K562 (cell line): ENCODE measurements around the gene TMEM255A. TPM values are rescaled to one million over a fixed set of nuclear protein-coding genes. Genes with fewer than 3 reads are reported as not detected.

Experiments
- ATF6 ChIP-seq: sonication (generic); formaldehyde crosslinking; IDR thresholded peaks from 2 replicates; pipeline ENCODE4 v1.4.0; 2020; ENCODE audit warnings: mild to moderate bottlenecking, missing genetic modification reagents
- BMI1 ChIP-seq: fragments of 150-350 bp; IDR thresholded peaks from 2 replicates; pipeline ENCODE4 v1.6.1; 2014; ENCODE audit warnings: low read length
- CBFA2T2 ChIP-seq: fragments of 450-650 bp; conservative IDR thresholded peaks from 2 replicates; pipeline ENCODE4 v1.6.1; 2017; ENCODE audit warnings: mild to moderate bottlenecking
- CREB3L1 ChIP-seq: fragments of 450-650 bp; IDR thresholded peaks from 2 replicates; pipeline ENCODE4 v1.6.1; 2014; ENCODE audit warnings: low read depth, mild to moderate bottlenecking, moderate library complexity, borderline replicate concordance
- E2F4 ChIP-seq: sonication (generic); formaldehyde crosslinking; IDR thresholded peaks from 2 replicates; pipeline ENCODE4 v1.8.0; 2022; ENCODE audit warnings: mild to moderate bottlenecking, low read depth, missing genetic modification reagents
- ESRRB ChIP-seq: fragments of 250-450 bp; sonication (Bioruptor Pico); IDR thresholded peaks from 2 replicates; pipeline ENCODE4 v1.5.0; 2020; ENCODE audit warnings: mild to moderate bottlenecking, moderate library complexity, borderline replicate concordance
- FOXJ3 ChIP-seq: sonication (generic); formaldehyde crosslinking; IDR thresholded peaks from 2 replicates; pipeline ENCODE4 v1.4.0; 2020; ENCODE audit warnings: mild to moderate bottlenecking, missing genetic modification reagents
- HNRNPK ChIP-seq: fragments of 200-400 bp; formaldehyde crosslinking; IDR thresholded peaks from one replicate; pipeline ENCODE4 v1.6.1; 2018; ENCODE audit warnings: mild to moderate bottlenecking, low read depth, low read length; ENCODE audit not compliant: poor library complexity, severe bottlenecking
- MIER1 ChIP-seq: fragments of 450-650 bp; IDR thresholded peaks from 2 replicates; pipeline ENCODE4 v1.6.1; 2016; ENCODE audit warnings: antibody characterized with exemption, mild to moderate bottlenecking, low read depth
- MYC ChIP-seq, 2 experiments: fragments of 250-450 bp in 1 of 2; sonication (Bioruptor Pico) in 1 of 2; IDR thresholded peaks; 2 replicates each; pipeline versions ENCODE4 v1.5.1 to v1.6.1; 2012 to 2021; ENCODE audit warnings: low read depth in 2 of 2, borderline replicate concordance in 1 of 2, improper control_type of control experiment in 1 of 2, low read length in 1 of 2, mild to moderate bottlenecking in 1 of 2, moderate library complexity in 1 of 2
- NRF1 ChIP-seq, 2 experiments: fragments of 450-650 bp; IDR thresholded peaks in 1 of 2; conservative IDR thresholded peaks in 1 of 2; 2 replicates each; pipeline ENCODE4 v1.6.1; 2014; ENCODE audit warnings: mild to moderate bottlenecking in 2 of 2
- PML ChIP-seq: IDR thresholded peaks from 2 replicates; pipeline ENCODE4 v1.6.1; 2012; ENCODE audit warnings: low read length, inconsistent platforms
- SAFB2 ChIP-seq: fragments of 200-400 bp; formaldehyde crosslinking; IDR thresholded peaks from 2 replicates; pipeline ENCODE4 v1.6.1; 2018; ENCODE audit warnings: borderline replicate concordance, low read length, low read depth, moderate library complexity; ENCODE audit not compliant: severe bottlenecking
- STAT5A ChIP-seq: IDR thresholded peaks from 2 replicates; pipeline ENCODE4 v1.6.1; 2012; ENCODE audit warnings: low read length, inconsistent platforms, borderline replicate concordance
- TBP ChIP-seq: optimal IDR thresholded peaks from 2 replicates; pipeline ENCODE3; 2011; ENCODE audit warnings: low read depth, low read length, improper control_type of control experiment
- polyA plus RNA-seq, 8 experiments: library from polyadenylated mRNA; depleted of rRNA in 4 of 8; stranded (reverse) in 5 of 8; unstranded in 3 of 8; fragments of >200 nt; fragmentation: Nextera tagmentation in 2 of 8; fragmentation: Illumina TruSeq in 1 of 8; extraction: Ambion mirVana in 2 of 8; extraction: Trizol in 1 of 8; gene quantifications; 2 replicates each; pipeline versions ENCODE4 v1.2.1 to v1.2.3, GENCODE V29; 2011 to 2014; ENCODE audit warnings: inconsistent platforms in 1 of 8, missing spikeins in 1 of 8
- total RNA-seq, 7 experiments: library from RNA; depleted of rRNA in 6 of 7; stranded (reverse); fragments of >200 nt in 6 of 7; fragmentation: Illumina TruSeq in 2 of 7; extraction: Trizol in 2 of 7; gene quantifications; 2 replicates each; pipeline versions ENCODE4 v1.2.1 to v1.2.3, GENCODE V29; 2011 to 2021; ENCODE audit warnings: low replicate concordance in 1 of 7
- TF ChIP-seq, protein P1 (sequence below): sonication (generic); formaldehyde crosslinking; IDR thresholded peaks from 2 replicates; pipeline ENCODE4 v1.8.0; 2023; ENCODE audit warnings: missing genetic modification reagents, mild to moderate bottlenecking, borderline replicate concordance

Gene TMEM255A
- total and polyA plus RNA-seq, 9 of the 15 experiments (the other 6 are each of a cell fraction or from before 2014, with no cell fraction given): 0.01 TPM; not detected in 8

DNA sequence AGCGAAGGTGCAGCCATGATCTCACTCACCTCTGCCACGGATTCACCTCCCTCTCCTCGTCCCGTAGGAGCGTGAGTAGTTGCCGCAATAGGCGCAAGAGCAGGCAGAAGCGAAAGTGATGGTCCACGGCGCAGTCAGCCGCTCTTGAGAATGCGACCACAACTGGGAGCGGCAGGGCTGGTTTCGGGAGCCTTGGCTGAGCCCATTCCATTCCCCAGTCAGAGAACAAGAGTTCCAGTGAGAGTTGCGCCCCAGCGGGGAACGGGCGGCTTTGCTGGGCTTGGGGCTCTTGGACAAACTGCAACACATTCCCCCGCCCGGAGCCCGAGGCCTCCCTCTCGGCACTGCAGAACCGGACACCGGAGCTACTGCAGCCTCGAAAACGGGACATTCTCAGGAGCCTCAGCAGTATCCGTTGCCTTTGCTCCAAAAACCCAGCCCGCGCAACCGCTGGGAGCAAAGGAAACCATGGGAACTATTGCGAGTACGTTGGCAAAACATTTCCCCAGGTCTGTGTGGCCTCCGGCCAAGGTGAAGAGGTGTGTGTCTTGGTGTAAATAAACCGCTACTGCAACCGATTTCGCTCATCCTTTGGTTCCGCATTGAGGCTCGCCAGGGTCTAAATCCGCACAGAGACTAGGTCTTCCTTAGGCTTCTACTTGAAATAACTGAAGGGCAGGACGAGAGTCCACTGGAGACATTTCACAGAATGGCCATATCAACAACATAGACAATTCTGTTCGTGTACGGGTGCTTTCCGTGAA is 66.3 kb downstream of the TMEM255A start (continued):
- TF ChIP-seq E2F4 (CRISPR knock-in tag) (no peak), CBFA2T2 (no peak), FOXJ3 (peak; percentile 87), STAT5A (no peak; the same call in 1 of the 2 replicates), ATF6 (CRISPR knock-in tag) (no peak), MYC (IDR thresholded peaks at IDR 0.05; ENCODE audit: low read depth, low read length) (peak; percentile 33; the same call in 1 of the 2 replicates), MYC (CRISPR knock-in tag; IDR thresholded peaks at IDR 0.05; ENCODE audit: borderline replicate concordance, low read depth) (no peak), BMI1 (peak; percentile 18; the same call in 1 of the 2 replicates), ESRRB (CRISPR knock-in tag) (no peak), CREB3L1 (peak; percentile 39; the same call in 1 of the 2 replicates), NRF1 (conservative IDR thresholded peaks at IDR 0.05 in 1 of 2, IDR thresholded peaks at IDR 0.05 in 1 of 2) (peak; percentile 80 to 83), MIER1 (no peak), PML (peak; percentile 45; the same call in 1 of the 2 replicates), TBP (peak; percentile 72), HNRNPK (no peak), SAFB2 (no peak)
- TF ChIP-seq, protein P1, sequence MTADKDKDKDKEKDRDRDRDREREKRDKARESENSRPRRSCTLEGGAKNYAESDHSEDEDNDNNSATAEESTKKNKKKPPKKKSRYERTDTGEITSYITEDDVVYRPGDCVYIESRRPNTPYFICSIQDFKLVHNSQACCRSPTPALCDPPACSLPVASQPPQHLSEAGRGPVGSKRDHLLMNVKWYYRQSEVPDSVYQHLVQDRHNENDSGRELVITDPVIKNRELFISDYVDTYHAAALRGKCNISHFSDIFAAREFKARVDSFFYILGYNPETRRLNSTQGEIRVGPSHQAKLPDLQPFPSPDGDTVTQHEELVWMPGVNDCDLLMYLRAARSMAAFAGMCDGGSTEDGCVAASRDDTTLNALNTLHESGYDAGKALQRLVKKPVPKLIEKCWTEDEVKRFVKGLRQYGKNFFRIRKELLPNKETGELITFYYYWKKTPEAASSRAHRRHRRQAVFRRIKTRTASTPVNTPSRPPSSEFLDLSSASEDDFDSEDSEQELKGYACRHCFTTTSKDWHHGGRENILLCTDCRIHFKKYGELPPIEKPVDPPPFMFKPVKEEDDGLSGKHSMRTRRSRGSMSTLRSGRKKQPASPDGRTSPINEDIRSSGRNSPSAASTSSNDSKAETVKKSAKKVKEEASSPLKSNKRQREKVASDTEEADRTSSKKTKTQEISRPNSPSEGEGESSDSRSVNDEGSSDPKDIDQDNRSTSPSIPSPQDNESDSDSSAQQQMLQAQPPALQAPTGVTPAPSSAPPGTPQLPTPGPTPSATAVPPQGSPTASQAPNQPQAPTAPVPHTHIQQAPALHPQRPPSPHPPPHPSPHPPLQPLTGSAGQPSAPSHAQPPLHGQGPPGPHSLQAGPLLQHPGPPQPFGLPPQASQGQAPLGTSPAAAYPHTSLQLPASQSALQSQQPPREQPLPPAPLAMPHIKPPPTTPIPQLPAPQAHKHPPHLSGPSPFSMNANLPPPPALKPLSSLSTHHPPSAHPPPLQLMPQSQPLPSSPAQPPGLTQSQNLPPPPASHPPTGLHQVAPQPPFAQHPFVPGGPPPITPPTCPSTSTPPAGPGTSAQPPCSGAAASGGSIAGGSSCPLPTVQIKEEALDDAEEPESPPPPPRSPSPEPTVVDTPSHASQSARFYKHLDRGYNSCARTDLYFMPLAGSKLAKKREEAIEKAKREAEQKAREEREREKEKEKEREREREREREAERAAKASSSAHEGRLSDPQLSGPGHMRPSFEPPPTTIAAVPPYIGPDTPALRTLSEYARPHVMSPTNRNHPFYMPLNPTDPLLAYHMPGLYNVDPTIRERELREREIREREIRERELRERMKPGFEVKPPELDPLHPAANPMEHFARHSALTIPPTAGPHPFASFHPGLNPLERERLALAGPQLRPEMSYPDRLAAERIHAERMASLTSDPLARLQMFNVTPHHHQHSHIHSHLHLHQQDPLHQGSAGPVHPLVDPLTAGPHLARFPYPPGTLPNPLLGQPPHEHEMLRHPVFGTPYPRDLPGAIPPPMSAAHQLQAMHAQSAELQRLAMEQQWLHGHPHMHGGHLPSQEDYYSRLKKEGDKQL (CRISPR knock-in tag): no peak
